T-cell (primary cell): ENCODE measurements around the gene SIRT4. TPM values are rescaled to one million over a fixed set of nuclear protein-coding genes. Genes with fewer than 3 reads are reported as not detected.

Experiments used
- ATAC-seq, 4 experiments: fragments of 200-7000 bp in 3 of 4; fragments of 150-1000 bp in 1 of 4; cut with Tn5 transposase; replicated peaks in 1 of 4; 1 replicate in 3 of 4; 2 replicates in 1 of 4; pipeline ENCODE4 v1.10.0; 2021; ENCODE audit warnings: moderate library complexity in 3 of 4, mild to moderate bottlenecking in 2 of 4, moderate number of reproducible peaks in 1 of 4
- CTCF ChIA-PET, 2 donors: fragments of 300-600 bp; sonication (Branson Sonifier 250); formaldehyde crosslinking; loops; one replicate each; lab custom pipeline; 2022; ENCODE audit warnings: antibody characterized with exemption in 2 of 2; lab: Charles Lee
- POLR2A ChIA-PET, 2 donors: fragments of 300-600 bp; sonication (Branson Sonifier 250); formaldehyde crosslinking; loops; one replicate each; lab custom pipeline; 2022; ENCODE audit warnings: antibody characterized with exemption in 2 of 2; lab: Charles Lee
- DNase-seq, 35 experiments: peaks; one replicate each; pipeline versions ENCODE4 v3.0.0 to v3.0.0-alpha.2; 2013 to 2023
- H3K27ac ChIP-seq: one replicate; pipeline ENCODE4 v1.5.1; 2013; ENCODE audit warnings: low read length
- H3K27me3 ChIP-seq, 2 experiments: replicated peaks in 1 of 2; 1 replicate in 1 of 2; 2 replicates in 1 of 2; pipeline versions ENCODE4 v1.6.1 to v1.7.0; 2013; ENCODE audit warnings: low read length in 1 of 2, mixed read lengths in 1 of 2; ENCODE audit not compliant: control insufficient read depth in 2 of 2, insufficient read depth in 2 of 2; ENCODE audit errors: extremely low read depth in 1 of 2
- H3K36me3 ChIP-seq, 2 donors: 1 replicate in 1 of 2; 2 replicates in 1 of 2; pipeline versions ENCODE4 v1.6.1 to v1.7.0; 2013; ENCODE audit warnings: low read length in 1 of 2; ENCODE audit not compliant: control insufficient read depth in 2 of 2, insufficient read depth in 1 of 2; ENCODE audit errors: extremely low read depth in 1 of 2
- H3K4me1 ChIP-seq, 2 experiments: 1 replicate in 1 of 2; 2 replicates in 1 of 2; pipeline versions ENCODE4 v1.6.1 to v1.7.0; 2013; ENCODE audit warnings: low read length in 2 of 2, mixed read lengths in 1 of 2; ENCODE audit not compliant: insufficient read depth in 2 of 2, control insufficient read depth in 1 of 2; ENCODE audit errors: extremely low read depth in 1 of 2
- H3K4me3 ChIP-seq, 2 donors: 1 replicate in 1 of 2; 2 replicates in 1 of 2; pipeline versions ENCODE4 v1.5.1 to v1.7.0; 2013; ENCODE audit warnings: mild to moderate bottlenecking in 2 of 2, low read length in 1 of 2, moderate library complexity in 1 of 2; ENCODE audit not compliant: control insufficient read depth in 1 of 2; ENCODE audit errors: extremely low read depth in 1 of 2
- H3K9me3 ChIP-seq: 2 replicates; pipeline ENCODE4 v1.7.0; 2013
- H3K27ac Mint-ChIP-seq, 2 donors: one replicate each; pipeline ENCODE4 v1.8.0; 2020 to 2021; ENCODE audit warnings: mild to moderate bottlenecking in 2 of 2, mixed read lengths in 2 of 2
- H3K27me3 Mint-ChIP-seq, 2 donors: one replicate each; pipeline ENCODE4 v1.8.0; 2021 to 2022; ENCODE audit warnings: mixed read lengths in 2 of 2
- H3K36me3 Mint-ChIP-seq: one replicate; pipeline ENCODE4 v1.8.0; 2021; ENCODE audit warnings: mixed read lengths
- H3K4me1 Mint-ChIP-seq, 3 donors: one replicate each; pipeline ENCODE4 v1.8.0; 2020 to 2022; ENCODE audit warnings: mixed read lengths in 3 of 3, mild to moderate bottlenecking in 1 of 3
- H3K4me3 Mint-ChIP-seq, 3 donors: one replicate each; pipeline ENCODE4 v1.8.0; 2020 to 2022; ENCODE audit warnings: mild to moderate bottlenecking in 3 of 3, mixed read lengths in 3 of 3, moderate library complexity in 3 of 3
- H3K9me3 Mint-ChIP-seq, 3 donors: one replicate each; pipeline ENCODE4 v1.8.0; 2020 to 2022; ENCODE audit warnings: mixed read lengths in 3 of 3
- WGBS: methylation state at CpG from one replicate; pipeline ENCODE4 v1.1.5; 2013; ENCODE audit warnings: missing lambda C conversion rate; ENCODE audit not compliant: insufficient coverage; 5-methylcytosine and 5-hydroxymethylcytosine counted together
- total RNA-seq, 35 experiments: library from RNA in 6 of 35; stranded (reverse) in 6 of 35; fragments of 120-200 nt in 1 of 35; gene quantifications; one replicate each; pipeline versions ENCODE4 v1.2.1 to v1.2.4 and lab custom pipeline; 2013 to 2026

Gene SIRT4
- total RNA-seq, 5 donors from 2014 or later (not counting 1 experiment from before 2014, with no cell fraction given) = 0.73 to 5.7 (median 4.1) TPM

- no peaks in the 10 kb centered on the region for H3K9me3 ChIP-seq
- H3K27ac ChIP-seq = no peak overlapping the region
- POLR2A ChIA-PET = no interaction called here
- no peak overlapping the region for H3K4me3 ChIP-seq
- no peaks in the 10 kb centered on the region for H3K4me1 ChIP-seq
- H3K27me3 Mint-ChIP-seq = peaks cover 4 to 5% of the 10 kb centered on the region in 2 donors
- DNase-seq (no peak), ATAC-seq (no peak)
- H3K36me3 Mint-ChIP-seq = no peaks in the 10 kb centered on the region
- CTCF ChIA-PET = no interaction called here
- H3K27me3 ChIP-seq = peaks cover 0 to 39% of the 10 kb centered on the region in 2 experiments
- H3K9me3 Mint-ChIP-seq = no peaks in the 10 kb centered on the region
- 76% methylated on average over 3 of the region's 7 CpGs for WGBS
- no peak overlapping the region for H3K4me3 Mint-ChIP-seq
- no peak overlapping the region for H3K27ac Mint-ChIP-seq
- H3K36me3 ChIP-seq = no peaks in the 10 kb centered on the region
- no peaks in the 10 kb centered on the region for H3K4me1 Mint-ChIP-seq
Observed at GRCh38 chr12:120346681-120347080, 44.6 kb downstream of the SIRT4 start.

GRCh38 chr12:120347766-120348165, 45.6 kb downstream of the SIRT4 start:
- no peak overlapping the region for H3K27ac ChIP-seq
- peaks cover 0 to 30% of the 10 kb centered on the region in 2 experiments for H3K27me3 ChIP-seq
- ChIA-PET CTCF (interaction anchor here in 1 of 2 donors (0.5 kb wide), 1 partner anchor 219 kb away, joined by 4 read pairs; no protein-coding TSS in a partner anchor), POLR2A (no interaction called here)
- H3K4me1 Mint-ChIP-seq = no peaks in the 10 kb centered on the region
- H3K27me3 Mint-ChIP-seq = peaks cover 4 to 6% of the 10 kb centered on the region in 2 donors
- H3K4me3 Mint-ChIP-seq = no peak overlapping the region
- DNase-seq = no peak
- no peaks in the 10 kb centered on the region for H3K36me3 ChIP-seq
- H3K9me3 ChIP-seq = no peaks in the 10 kb centered on the region
- no peak overlapping the region for H3K27ac Mint-ChIP-seq
- H3K4me3 ChIP-seq = no peak overlapping the region
- no peaks in the 10 kb centered on the region for H3K36me3 Mint-ChIP-seq
- no peak for ATAC-seq
- H3K4me1 ChIP-seq = no peaks in the 10 kb centered on the region
- WGBS = 91% methylated on average over 11 of the region's 11 CpGs
- no peaks in the 10 kb centered on the region for H3K9me3 Mint-ChIP-seq

- DNase-seq (no peak), ATAC-seq (no peak)
- POLR2A ChIA-PET = no interaction called here
- no peaks in the 10 kb centered on the region for H3K4me1 Mint-ChIP-seq
- no peak overlapping the region for H3K4me3 Mint-ChIP-seq
- Histone ChIP-seq H3K9me3 (no peaks in the 10 kb centered on the region), H3K4me1 (no peaks in the 10 kb centered on the region), H3K27ac (no peak overlapping the region), H3K4me3 (no peak overlapping the region), H3K36me3 (no peaks in the 10 kb centered on the region), H3K27me3 (peaks cover 3 to 35% of the 10 kb centered on the region in 2 experiments)
- H3K9me3 Mint-ChIP-seq = no peaks in the 10 kb centered on the region
- no peak overlapping the region for H3K27ac Mint-ChIP-seq
- no peaks in the 10 kb centered on the region for H3K36me3 Mint-ChIP-seq
- H3K27me3 Mint-ChIP-seq = peaks cover 6 to 9% of the 10 kb centered on the region in 2 donors
- WGBS = 76% methylated on average over 16 of the region's 19 CpGs
- CTCF ChIA-PET = interaction anchor here in 1 of 2 donors (1.0 kb wide), 1 partner anchor 107 kb away, joined by 4 read pairs; no protein-coding TSS in a partner anchor
Observed at GRCh38 chr12:120350576-120351350, 48.6 kb downstream of the SIRT4 start.

GRCh38 chr12:120352117-120352516, 50.0 kb downstream of the SIRT4 start:
- no peaks in the 10 kb centered on the region for H3K9me3 Mint-ChIP-seq
- H3K36me3 Mint-ChIP-seq = no peaks in the 10 kb centered on the region
- H3K4me3 Mint-ChIP-seq = no peak overlapping the region
- no peak overlapping the region for H3K27ac Mint-ChIP-seq
- peaks cover 0 to 6% (median 0%) of the 10 kb centered on the region in 3 donors for H3K4me1 Mint-ChIP-seq
- 91% methylated on average over 1 of the region's 5 CpGs for WGBS
- Histone ChIP-seq H3K9me3 (no peaks in the 10 kb centered on the region), H3K27me3 (peaks cover 3 to 41% of the 10 kb centered on the region in 2 experiments), H3K36me3 (no peaks in the 10 kb centered on the region), H3K4me1 (peaks cover 0 to 2% of the 10 kb centered on the region in 2 experiments), H3K27ac (no peak overlapping the region), H3K4me3 (no peak overlapping the region)
- no peak for ATAC-seq
- H3K27me3 Mint-ChIP-seq = peaks cover 9 to 10% of the 10 kb centered on the region in 2 donors
- ChIA-PET CTCF (interaction anchor here (0.6 to 1.0 kb wide), 5 partner anchors 26 to 585 kb away, joined by 3 to 7 read pairs (median 4); no protein-coding TSS in a partner anchor), POLR2A (no interaction called here)
- no peak for DNase-seq

- Mint-ChIP-seq H3K9me3 (no peaks in the 10 kb centered on the region), H3K27me3 (peaks cover 16 to 17% of the 10 kb centered on the region in 2 donors), H3K4me1 (peaks cover 0 to 6% (median 0%) of the 10 kb centered on the region in 3 donors), H3K4me3 (no peak overlapping the region), H3K27ac (no peak overlapping the region), H3K36me3 (no peaks in the 10 kb centered on the region)
- Histone ChIP-seq H3K27me3 (peaks cover 3 to 40% of the 10 kb centered on the region in 2 experiments), H3K9me3 (no peaks in the 10 kb centered on the region), H3K4me1 (peaks cover 0 to 2% of the 10 kb centered on the region in 2 experiments), H3K27ac (no peak overlapping the region), H3K4me3 (no peak overlapping the region), H3K36me3 (no peaks in the 10 kb centered on the region)
- no peak for ATAC-seq
- WGBS = 89% methylated on average over 5 of the region's 6 CpGs
- ChIA-PET POLR2A (no interaction called here), CTCF (interaction anchor here in 1 of 2 donors (0.5 to 0.6 kb wide), 2 partner anchors 20 to 34 kb away, joined by 4 to 8 read pairs; no protein-coding TSS in a partner anchor)
- DNase-seq = no peak
Observed at GRCh38 chr12:120353136-120353535, 51.0 kb downstream of the SIRT4 start.

GRCh38 chr12:120353556-120354317, 51.6 kb downstream of the SIRT4 start:
- H3K27ac Mint-ChIP-seq = no peak overlapping the region
- Histone ChIP-seq H3K27me3 (peaks cover 4 to 43% of the 10 kb centered on the region in 2 experiments), H3K36me3 (no peaks in the 10 kb centered on the region), H3K9me3 (no peaks in the 10 kb centered on the region), H3K27ac (no peak overlapping the region), H3K4me1 (peaks cover 0 to 2% of the 10 kb centered on the region in 2 experiments), H3K4me3 (no peak overlapping the region)
- H3K4me1 Mint-ChIP-seq = peaks cover 0 to 6% (median 0%) of the 10 kb centered on the region in 3 donors
- H3K4me3 Mint-ChIP-seq = no peak overlapping the region
- 90% methylated on average over 2 of the region's 4 CpGs for WGBS
- ChIA-PET POLR2A (no interaction called here), CTCF (interaction anchor here in 1 of 2 donors (0.5 kb wide), 1 partner anchor 34 kb away, joined by 8 read pairs; no protein-coding TSS in a partner anchor)
- ATAC-seq (no peak), DNase-seq (no peak)
- no peaks in the 10 kb centered on the region for H3K9me3 Mint-ChIP-seq
- H3K27me3 Mint-ChIP-seq = peaks cover 18 to 19% of the 10 kb centered on the region in 2 donors
- H3K36me3 Mint-ChIP-seq = no peaks in the 10 kb centered on the region
